CD4-positive, alpha-beta memory T cell (primary cell): Measurements from ENCODE around the gene ELMO1. TPM values are rescaled to one million over a fixed set of nuclear protein-coding genes. Genes with fewer than 3 reads are reported as not detected.

ENCODE experiments used
- CTCF ChIA-PET: fragments of 350-600 bp; sonication (Branson Sonifier 250); formaldehyde crosslinking; loops from one replicate; lab custom pipeline; 2021; ENCODE audit warnings: inconsistent platforms; ENCODE audit not compliant: partially characterized antibody; lab: Charles Lee
- POLR2A ChIA-PET: fragments of 350-600 bp; sonication (Branson Sonifier 250); formaldehyde crosslinking; loops from one replicate; lab custom pipeline; 2021; ENCODE audit not compliant: partially characterized antibody; lab: Charles Lee
- DNase-seq, 5 donors: peaks; one replicate each; pipeline versions ENCODE4 v3.0.0 to v3.0.0-alpha.2; 2020 to 2022; ENCODE audit warnings: mixed read lengths in 1 of 5
- H3K27ac ChIP-seq: one replicate; pipeline ENCODE4 v1.7.0; 2013; ENCODE audit warnings: low read depth, low read length
- H3K27me3 ChIP-seq: 2 replicates; pipeline ENCODE4 v1.7.0; 2013; ENCODE audit warnings: mild to moderate bottlenecking, low read length, moderate library complexity; ENCODE audit not compliant: insufficient read depth
- H3K36me3 ChIP-seq: 2 replicates; pipeline ENCODE4 v1.7.0; 2013; ENCODE audit warnings: mild to moderate bottlenecking, low read length, moderate library complexity; ENCODE audit not compliant: insufficient read depth
- H3K4me1 ChIP-seq: 2 replicates; pipeline ENCODE4 v1.7.0; 2013; ENCODE audit warnings: mild to moderate bottlenecking, low read length, moderate library complexity; ENCODE audit not compliant: insufficient read depth
- H3K4me3 ChIP-seq, 2 donors: one replicate each; pipeline ENCODE4 v1.7.0; 2013; ENCODE audit warnings: low read length in 2 of 2, mild to moderate bottlenecking in 1 of 2
- H3K9me3 ChIP-seq, 2 donors: one replicate each; pipeline ENCODE4 v1.7.0; 2013; ENCODE audit warnings: low read length in 2 of 2, control low read depth in 1 of 2; ENCODE audit not compliant: control insufficient read depth in 1 of 2
- H3K27ac Mint-ChIP-seq, 7 donors: one replicate each; pipeline ENCODE4 v1.8.0; 2020 to 2021; ENCODE audit warnings: mixed read lengths in 7 of 7, mild to moderate bottlenecking in 6 of 7, inconsistent platforms in 3 of 7, moderate library complexity in 3 of 7
- H3K27me3 Mint-ChIP-seq, 2 donors: one replicate each; pipeline ENCODE4 v1.8.0; 2020 to 2021; ENCODE audit warnings: mixed read lengths in 2 of 2
- H3K36me3 Mint-ChIP-seq, 2 donors: one replicate each; pipeline ENCODE4 v1.8.0; 2020 to 2021; ENCODE audit warnings: mixed read lengths in 2 of 2, inconsistent platforms in 1 of 2, mild to moderate bottlenecking in 1 of 2
- H3K4me1 Mint-ChIP-seq, 4 donors: one replicate each; pipeline ENCODE4 v1.8.0; 2020 to 2021; ENCODE audit warnings: mixed read lengths in 4 of 4, mild to moderate bottlenecking in 1 of 4
- H3K4me3 Mint-ChIP-seq, 8 donors: one replicate each; pipeline ENCODE4 v1.8.0; 2020 to 2021; ENCODE audit warnings: mixed read lengths in 8 of 8, mild to moderate bottlenecking in 7 of 8, moderate library complexity in 6 of 8, inconsistent platforms in 3 of 8
- H3K9me3 Mint-ChIP-seq, 8 donors: one replicate each; pipeline ENCODE4 v1.8.0; 2020 to 2021; ENCODE audit warnings: mixed read lengths in 8 of 8, mild to moderate bottlenecking in 5 of 8, inconsistent platforms in 3 of 8, moderate library complexity in 1 of 8
- intact Hi-C: fragments of 100-400 bp; cut with micrococcal nuclease; formaldehyde crosslinking; loops from one replicate; pipeline ENCODE4 v1.15.1; 2023
- polyA plus RNA-seq, 2 donors: library from polyadenylated mRNA; unstranded; fragments of 300-500 nt; fragmentation: Illumina TruSeq; gene quantifications; one replicate each; pipeline ENCODE4 v1.2.3, GENCODE V29; 2021
- total RNA-seq, 2 experiments: library from RNA; stranded (reverse); gene quantifications; one replicate each; pipeline ENCODE4 v1.2.3, GENCODE V29; 2021

The ELMO1 gene
- total and polyA plus RNA-seq, 4 experiments from 2014 or later: 45.1 to 131 (median 111) TPM

GRCh38 chr7:36956814-36957213, 491.9 kb downstream of the ELMO1 start:
- H3K27me3 ChIP-seq: no peaks in the 10 kb centered on the region
- POLR2A ChIA-PET: interaction anchor here (1.6 kb wide), 1 partner anchor 14 kb away, joined by 5 read pairs; no protein-coding TSS in a partner anchor
- no peak for DNase-seq
- H3K4me1 ChIP-seq: peaks cover 16% of the 10 kb centered on the region
- no peak overlapping the region for H3K27ac ChIP-seq
- Mint-ChIP-seq H3K9me3 (peaks cover 0 to 4% (median 0%) of the 10 kb centered on the region in 8 donors), H3K4me3 (no peak overlapping the region), H3K4me1 (peaks cover 11 to 21% (median 17%) of the 10 kb centered on the region in 4 donors), H3K27me3 (no peaks in the 10 kb centered on the region), H3K27ac (no peak overlapping the region), H3K36me3 (peaks cover 15 to 36% of the 10 kb centered on the region in 2 donors)
- H3K9me3 ChIP-seq: no peaks in the 10 kb centered on the region
- CTCF ChIA-PET: interaction anchor here (1.1 to 1.2 kb wide), 3 partner anchors 10 to 31 kb away, joined by 3 to 4 read pairs (median 4); no protein-coding TSS in a partner anchor
- no peaks in the 10 kb centered on the region for H3K36me3 ChIP-seq
- intact Hi-C loops: no loop called here
- H3K4me3 ChIP-seq: no peak overlapping the region

- ChIA-PET POLR2A (no interaction called here), CTCF (interaction anchor here (1.1 kb wide), 1 partner anchor 11 kb away, joined by 4 read pairs; no protein-coding TSS in a partner anchor)
- Histone ChIP-seq H3K27ac (no peak overlapping the region), H3K27me3 (no peaks in the 10 kb centered on the region), H3K4me1 (peaks cover 16% of the 10 kb centered on the region), H3K9me3 (no peaks in the 10 kb centered on the region), H3K4me3 (no peak overlapping the region), H3K36me3 (no peaks in the 10 kb centered on the region)
- Mint-ChIP-seq H3K9me3 (peaks cover 0 to 9% (median 3%) of the 10 kb centered on the region in 8 donors), H3K4me3 (no peak overlapping the region), H3K27me3 (no peaks in the 10 kb centered on the region), H3K4me1 (peaks cover 7 to 27% (median 19%) of the 10 kb centered on the region in 4 donors), H3K36me3 (peaks cover 23 to 46% of the 10 kb centered on the region in 2 donors), H3K27ac (peak overlapping the region in 4 of 7 donors; percentile 35 to 86 (median 60))
- intact Hi-C loops: no loop called here
- no peak for DNase-seq
These were observed 493.1 kb downstream of the ELMO1 start for GRCh38 chr7:36955456-36956129.

GRCh38 chr7:36951257-36951697, 497.4 kb downstream of the ELMO1 start:
- intact Hi-C loops: no loop called here
- peaks cover 5% of the 10 kb centered on the region for H3K36me3 ChIP-seq
- Mint-ChIP-seq H3K27ac (peak overlapping the region in 2 of 7 donors; percentile 11 to 24), H3K4me3 (no peak overlapping the region), H3K36me3 (peaks cover 60 to 86% of the 10 kb centered on the region in 2 donors), H3K4me1 (peaks cover 17 to 43% (median 31%) of the 10 kb centered on the region in 4 donors), H3K9me3 (peaks cover 9 to 48% (median 27%) of the 10 kb centered on the region in 8 donors), H3K27me3 (no peaks in the 10 kb centered on the region)
- no peak overlapping the region for H3K4me3 ChIP-seq
- no peak overlapping the region for H3K27ac ChIP-seq
- DNase-seq: no peak
- no peaks in the 10 kb centered on the region for H3K9me3 ChIP-seq
- H3K27me3 ChIP-seq: no peaks in the 10 kb centered on the region
- ChIA-PET POLR2A (no interaction called here), CTCF (no interaction called here)
- H3K4me1 ChIP-seq: no peaks in the 10 kb centered on the region

GRCh38 chr7:36949711-36950600, 498.7 kb downstream of the ELMO1 start:
- ChIA-PET CTCF (interaction anchor here (1.1 to 1.9 kb wide), 2 partner anchors 12 to 36 kb away, joined by 3 to 4 read pairs; no protein-coding TSS in a partner anchor), POLR2A (no interaction called here)
- Histone ChIP-seq H3K27ac (no peak overlapping the region), H3K4me3 (no peak overlapping the region), H3K27me3 (no peaks in the 10 kb centered on the region), H3K4me1 (no peaks in the 10 kb centered on the region), H3K36me3 (peaks cover 5% of the 10 kb centered on the region), H3K9me3 (no peaks in the 10 kb centered on the region)
- no peaks in the 10 kb centered on the region for H3K27me3 Mint-ChIP-seq
- H3K9me3 Mint-ChIP-seq: peaks cover 11 to 60% (median 32%) of the 10 kb centered on the region in 8 donors
- H3K36me3 Mint-ChIP-seq: peaks cover 68 to 88% of the 10 kb centered on the region in 2 donors
- peak overlapping the region in 3 of 7 donors; percentile 54 to 72 (median 62) for H3K27ac Mint-ChIP-seq
- no peak for DNase-seq
- peaks cover 17 to 40% (median 32%) of the 10 kb centered on the region in 4 donors for H3K4me1 Mint-ChIP-seq
- peak overlapping the region in 2 of 8 donors; percentile 24 to 53 for H3K4me3 Mint-ChIP-seq
- intact Hi-C loops: no loop called here

GRCh38 chr7:36946401-36946739, 502.3 kb downstream of the ELMO1 start:
- peaks cover 20 to 55% (median 39%) of the 10 kb centered on the region in 4 donors for H3K4me1 Mint-ChIP-seq
- H3K27me3 Mint-ChIP-seq: no peaks in the 10 kb centered on the region
- ChIA-PET POLR2A (no interaction called here), CTCF (interaction anchor here (1.4 kb wide), 1 partner anchor 12 kb away, joined by 3 read pairs; no protein-coding TSS in a partner anchor)
- Histone ChIP-seq H3K36me3 (peaks cover 5% of the 10 kb centered on the region), H3K9me3 (peaks cover 0 to 13% of the 10 kb centered on the region in 2 donors), H3K4me1 (no peaks in the 10 kb centered on the region), H3K27me3 (no peaks in the 10 kb centered on the region), H3K4me3 (no peak overlapping the region), H3K27ac (no peak overlapping the region)
- peaks cover 87 to 97% of the 10 kb centered on the region in 2 donors for H3K36me3 Mint-ChIP-seq
- DNase-seq: no peak
- peak overlapping the region in 1 of 7 donors; percentile 38 for H3K27ac Mint-ChIP-seq
- intact Hi-C loops: no loop called here
- H3K4me3 Mint-ChIP-seq: peak overlapping the region in 2 of 8 donors; percentile 4 to 17
- H3K9me3 Mint-ChIP-seq: peaks cover 15 to 92% (median 62%) of the 10 kb centered on the region in 8 donors

GRCh38 chr7:36945612-36946400, 502.9 kb downstream of the ELMO1 start:
- Mint-ChIP-seq H3K36me3 (peaks cover 87 to 97% of the 10 kb centered on the region in 2 donors), H3K4me1 (peaks cover 20 to 49% (median 37%) of the 10 kb centered on the region in 4 donors), H3K27me3 (no peaks in the 10 kb centered on the region), H3K27ac (peak overlapping the region in 1 of 7 donors; percentile 3), H3K9me3 (peaks cover 15 to 93% (median 67%) of the 10 kb centered on the region in 8 donors), H3K4me3 (no peak overlapping the region)
- Histone ChIP-seq H3K27ac (no peak overlapping the region), H3K27me3 (no peaks in the 10 kb centered on the region), H3K4me3 (no peak overlapping the region), H3K36me3 (peaks cover 5% of the 10 kb centered on the region), H3K4me1 (no peaks in the 10 kb centered on the region), H3K9me3 (peaks cover 0 to 13% of the 10 kb centered on the region in 2 donors)
- intact Hi-C loops: no loop called here
- DNase-seq: no peak
- POLR2A ChIA-PET: no interaction called here
- CTCF ChIA-PET: no interaction called here
